NCI-H226 (cell line): ENCODE results near the gene SLC39A2.

Source experiments
- DNase-seq: peaks from one replicate; pipeline ENCODE4 v3.0.0-alpha.2; 2015

The SLC39A2 gene

DNA sequence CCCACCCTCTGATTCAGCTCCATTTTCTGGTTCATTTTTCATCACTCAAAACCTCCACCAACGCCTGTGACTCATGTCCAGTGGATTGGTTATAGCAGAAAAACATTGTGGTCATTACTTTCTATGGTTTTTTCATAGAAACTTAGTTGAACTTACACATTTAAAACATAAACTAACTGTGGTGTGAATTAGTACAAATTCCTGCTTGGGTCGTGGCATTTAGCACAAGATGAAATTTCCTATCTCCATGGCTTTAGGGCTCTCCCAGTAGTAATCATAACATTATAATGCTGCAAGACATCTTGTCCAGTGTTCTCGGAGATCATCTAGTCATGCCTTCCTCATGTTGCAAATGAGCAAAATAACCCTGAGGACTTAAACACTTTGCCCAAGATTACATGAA, 50.2 kb downstream of the SLC39A2 start:
- DNase-seq: no peak

DNA sequence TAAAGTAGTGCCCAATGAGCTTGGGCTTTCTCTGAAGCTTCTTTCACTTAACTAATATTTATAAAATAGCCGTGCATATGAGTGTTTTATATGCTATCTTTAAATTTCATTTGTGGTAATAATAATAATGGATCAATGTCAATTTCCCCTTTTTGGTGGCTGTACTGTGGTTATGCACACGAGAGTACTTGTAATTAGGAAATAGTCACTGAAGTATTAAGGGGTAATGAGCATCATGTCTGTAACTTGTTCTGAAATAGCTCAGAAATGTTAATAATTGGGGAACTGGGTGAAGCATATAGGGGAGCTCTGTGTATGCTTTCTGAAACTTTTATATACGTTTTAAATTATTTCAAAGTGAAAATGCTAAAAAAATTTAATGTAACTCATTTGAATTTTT, 51.5 kb downstream of the SLC39A2 start:
- no peak for DNase-seq
